COR-L47 (cell line): ENCODE results near the gene ENO2.

ENCODE experiments used
- DNase-seq: peaks from one replicate; lab custom pipeline; 2025; lab: John Stamatoyannopoulos, UW

The ENO2 gene

GRCh38 chr12:6912164-6912935 is 2.0 kb upstream of the ENO2 start:
- no peak for DNase-seq

GRCh38 chr12:6914947-6915788 is 788 bp downstream of the ENO2 start:
- DNase-seq: no peak

GRCh38 chr12:6915789-6916285 is 1.5 kb downstream of the ENO2 start:
- DNase-seq: no peak

GRCh38 chr12:6916426-6917200 is 2.2 kb downstream of the ENO2 start:
- no peak for DNase-seq

DNA sequence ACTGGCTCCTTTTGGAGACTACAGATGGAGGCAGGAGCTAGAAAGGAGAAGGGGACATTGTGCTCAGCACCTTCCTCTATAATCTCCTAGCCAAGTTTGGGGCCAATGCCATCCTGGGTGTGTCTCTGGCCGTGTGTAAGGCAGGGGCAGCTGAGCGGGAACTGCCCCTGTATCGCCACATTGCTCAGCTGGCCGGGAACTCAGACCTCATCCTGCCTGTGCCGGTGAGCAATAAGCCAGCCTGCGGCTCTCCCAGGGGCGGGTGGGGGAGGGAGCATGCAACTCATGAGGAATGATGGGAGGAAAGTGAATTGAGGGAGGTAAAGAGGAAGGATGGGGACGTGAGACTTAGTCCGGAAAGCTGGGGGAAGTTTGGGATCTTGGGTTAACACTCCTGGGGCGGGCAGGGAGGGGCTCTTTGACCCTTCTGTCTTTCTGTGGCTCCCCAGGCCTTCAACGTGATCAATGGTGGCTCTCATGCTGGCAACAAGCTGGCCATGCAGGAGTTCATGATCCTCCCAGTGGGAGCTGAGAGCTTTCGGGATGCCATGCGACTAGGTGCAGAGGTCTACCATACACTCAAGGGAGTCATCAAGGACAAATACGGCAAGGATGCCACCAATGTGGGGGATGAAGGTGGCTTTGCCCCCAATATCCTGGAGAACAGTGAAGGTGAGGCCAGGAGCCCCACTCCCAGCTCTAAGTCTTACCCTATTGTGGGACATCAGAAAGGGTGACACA is 3.3 kb downstream of the ENO2 start:
- DNase-seq: no peak

DNA sequence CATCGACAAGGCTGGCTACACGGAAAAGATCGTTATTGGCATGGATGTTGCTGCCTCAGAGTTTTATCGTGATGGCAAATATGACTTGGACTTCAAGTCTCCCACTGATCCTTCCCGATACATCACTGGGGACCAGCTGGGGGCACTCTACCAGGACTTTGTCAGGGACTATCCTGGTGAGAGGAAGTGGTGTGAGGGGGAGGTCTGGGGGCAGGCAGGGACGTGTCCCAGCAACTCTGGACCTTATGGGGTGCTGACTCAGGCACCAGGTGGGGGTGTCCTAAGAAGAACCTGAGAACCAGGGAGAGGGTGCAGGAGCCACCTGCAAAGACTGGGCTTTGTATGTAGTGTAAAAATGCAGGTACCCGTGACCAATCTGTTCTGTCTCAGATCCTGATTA is 5.2 kb downstream of the ENO2 start:
- no peak for DNase-seq

DNA sequence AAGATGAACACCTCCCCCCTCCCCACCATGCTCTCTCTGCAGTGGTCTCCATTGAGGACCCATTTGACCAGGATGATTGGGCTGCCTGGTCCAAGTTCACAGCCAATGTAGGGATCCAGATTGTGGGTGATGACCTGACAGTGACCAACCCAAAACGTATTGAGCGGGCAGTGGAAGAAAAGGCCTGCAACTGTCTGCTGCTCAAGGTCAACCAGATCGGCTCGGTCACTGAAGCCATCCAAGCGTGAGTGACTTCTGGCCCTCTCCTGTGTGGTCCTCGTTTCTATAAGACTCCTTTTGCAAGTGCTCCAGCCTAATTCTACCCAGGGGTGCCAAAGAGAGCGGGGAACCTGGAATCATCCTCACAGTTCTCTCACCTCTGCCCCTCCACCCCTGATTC is 7.2 kb downstream of the ENO2 start:
- no peak for DNase-seq

DNA sequence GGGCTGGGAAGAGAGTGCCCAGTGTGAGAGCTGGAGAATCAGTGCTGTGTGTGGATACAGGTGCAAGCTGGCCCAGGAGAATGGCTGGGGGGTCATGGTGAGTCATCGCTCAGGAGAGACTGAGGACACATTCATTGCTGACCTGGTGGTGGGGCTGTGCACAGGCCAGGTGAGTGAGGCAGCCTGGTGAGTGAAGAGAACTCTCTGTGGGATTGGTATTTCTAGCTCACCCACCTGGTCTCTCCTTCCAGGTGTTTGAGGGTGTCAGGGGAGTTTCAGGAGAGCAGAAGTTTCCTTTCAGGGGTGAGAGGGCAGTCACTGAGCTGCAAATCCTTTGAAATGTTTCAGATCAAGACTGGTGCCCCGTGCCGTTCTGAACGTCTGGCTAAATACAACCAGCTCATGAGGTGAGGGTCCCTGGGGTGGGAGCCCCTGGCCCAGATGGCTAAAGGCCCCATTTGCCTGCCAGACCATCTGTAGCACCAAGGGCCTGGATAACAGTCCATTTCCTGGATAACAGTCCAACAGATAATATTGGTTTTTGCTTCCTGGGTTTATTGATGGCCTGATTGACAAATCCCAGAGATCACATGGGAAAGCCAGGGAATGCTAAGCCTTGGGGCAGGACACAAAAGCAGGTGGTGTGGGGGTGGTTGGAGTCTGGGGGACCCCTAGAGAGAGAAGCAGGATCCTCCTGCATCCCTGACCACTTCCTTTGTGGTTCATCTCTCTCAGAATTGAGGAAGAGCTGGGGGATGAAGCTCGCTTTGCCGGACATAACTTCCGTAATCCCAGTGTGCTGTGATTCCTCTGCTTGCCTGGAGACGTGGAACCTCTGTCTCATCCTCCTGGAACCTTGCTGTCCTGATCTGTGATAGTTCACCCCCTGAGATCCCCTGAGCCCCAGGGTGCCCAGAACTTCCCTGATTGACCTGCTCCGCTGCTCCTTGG is 7.9 kb downstream of the ENO2 start:
- DNase-seq: no peak

- no peak for DNase-seq
These were observed 8.8 kb downstream of the ENO2 start for GRCh38 chr12:6923003-6923732.

DNA sequence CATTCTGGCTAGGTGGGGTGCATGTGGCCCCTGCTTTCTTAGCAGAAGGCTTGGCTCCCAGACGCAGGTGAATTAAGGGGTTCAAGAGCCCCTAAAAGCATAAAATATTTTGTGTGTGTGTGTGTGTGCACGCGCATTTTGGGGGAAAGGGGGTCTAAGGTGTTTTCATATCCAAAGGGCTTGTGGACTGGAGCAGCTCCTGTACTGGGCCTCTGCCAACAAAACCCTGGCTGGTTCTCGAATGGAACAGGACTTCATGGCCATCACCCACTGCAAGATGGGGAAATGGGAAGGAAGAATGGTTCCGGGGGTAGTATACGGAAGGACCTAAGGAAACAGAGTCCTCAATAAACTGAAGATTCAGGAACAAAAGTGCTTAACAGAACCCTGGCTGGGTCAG is 9.5 kb downstream of the ENO2 start:
- DNase-seq: no peak

GRCh38 chr12:6925239-6925539 is 10.8 kb downstream of the ENO2 start:
- no peak for DNase-seq

- no peak for DNase-seq
These were observed 11.3 kb downstream of the ENO2 start for GRCh38 chr12:6925540-6926279.

DNA sequence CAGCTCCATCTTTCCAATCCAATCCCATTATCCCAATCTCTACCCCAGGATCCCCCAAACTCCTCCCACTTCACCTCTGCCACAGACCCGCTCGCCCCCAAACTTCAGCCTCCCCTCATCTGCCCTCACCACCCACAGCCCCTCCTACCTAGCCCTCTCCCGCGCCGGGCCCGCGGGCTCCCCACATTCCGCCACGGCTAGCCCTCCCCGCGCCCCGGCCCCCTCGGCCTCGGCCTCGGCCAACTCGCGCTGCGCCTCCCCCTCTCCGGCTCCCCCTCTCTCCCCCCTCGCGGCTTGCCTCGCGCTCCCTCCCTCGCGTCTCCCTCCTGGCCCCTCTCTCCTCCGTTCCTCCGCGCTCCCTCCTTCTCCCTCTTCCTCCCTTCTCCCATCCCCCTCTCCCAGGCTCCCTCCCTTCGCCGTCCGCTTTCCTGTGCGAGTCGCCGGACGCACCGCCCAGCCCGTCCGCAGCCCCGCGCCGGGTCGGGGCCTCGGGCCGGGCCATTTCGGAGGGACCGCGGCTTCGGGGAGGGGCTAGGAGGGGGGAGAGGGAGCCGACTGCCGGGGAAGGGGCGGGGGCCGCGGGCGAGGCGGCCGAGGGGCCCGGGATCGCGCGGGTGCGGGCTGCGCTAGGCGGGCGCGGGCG is 13.1 kb downstream of the ENO2 start, which contains the start of gene ATN1:
Gene ATN1 (plus strand): TSS at position 581 of the 643 bp plus-strand sequence. CDS start 6,043 bp downstream, outside the sequence.
- DNase-seq: no peak

DNA sequence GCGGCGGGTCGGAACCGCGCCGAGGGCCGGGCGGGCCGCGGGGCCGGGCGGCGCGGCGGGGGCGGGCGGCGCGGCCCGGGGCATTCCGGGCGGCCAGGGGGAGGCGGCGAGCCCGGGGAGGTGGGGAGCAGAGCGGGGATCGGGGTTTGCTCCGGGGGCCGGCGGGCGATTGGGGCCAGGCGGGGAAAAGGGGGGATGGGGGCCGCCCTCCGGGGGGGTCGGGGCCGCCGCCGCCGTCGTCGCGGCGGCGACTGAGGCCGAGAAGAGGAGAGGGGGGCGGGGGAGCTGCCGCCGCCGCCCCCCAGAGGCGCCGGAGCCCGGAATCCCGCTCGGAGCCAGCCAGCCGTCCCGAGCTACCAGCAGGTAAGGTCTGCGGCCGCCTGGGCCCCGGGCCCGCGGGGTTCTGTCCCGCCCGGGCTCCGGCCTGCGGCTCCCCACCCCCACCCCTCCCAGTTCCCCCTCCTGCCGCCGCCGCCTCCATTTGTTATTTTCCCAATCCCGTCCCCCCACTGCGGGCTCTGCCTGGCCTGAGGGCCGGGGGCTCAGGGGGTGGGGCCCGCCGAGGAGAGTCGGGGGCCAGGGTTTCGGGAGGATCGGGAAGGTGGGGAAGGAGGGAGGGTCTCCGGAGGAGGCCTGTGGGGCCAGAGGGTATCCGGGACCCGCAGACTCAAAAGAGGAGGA is 13.8 kb downstream of the ENO2 start:
- DNase-seq: no peak

GRCh38 chr12:6928703-6929407 is 14.5 kb downstream of the ENO2 start:
- no peak for DNase-seq

DNA sequence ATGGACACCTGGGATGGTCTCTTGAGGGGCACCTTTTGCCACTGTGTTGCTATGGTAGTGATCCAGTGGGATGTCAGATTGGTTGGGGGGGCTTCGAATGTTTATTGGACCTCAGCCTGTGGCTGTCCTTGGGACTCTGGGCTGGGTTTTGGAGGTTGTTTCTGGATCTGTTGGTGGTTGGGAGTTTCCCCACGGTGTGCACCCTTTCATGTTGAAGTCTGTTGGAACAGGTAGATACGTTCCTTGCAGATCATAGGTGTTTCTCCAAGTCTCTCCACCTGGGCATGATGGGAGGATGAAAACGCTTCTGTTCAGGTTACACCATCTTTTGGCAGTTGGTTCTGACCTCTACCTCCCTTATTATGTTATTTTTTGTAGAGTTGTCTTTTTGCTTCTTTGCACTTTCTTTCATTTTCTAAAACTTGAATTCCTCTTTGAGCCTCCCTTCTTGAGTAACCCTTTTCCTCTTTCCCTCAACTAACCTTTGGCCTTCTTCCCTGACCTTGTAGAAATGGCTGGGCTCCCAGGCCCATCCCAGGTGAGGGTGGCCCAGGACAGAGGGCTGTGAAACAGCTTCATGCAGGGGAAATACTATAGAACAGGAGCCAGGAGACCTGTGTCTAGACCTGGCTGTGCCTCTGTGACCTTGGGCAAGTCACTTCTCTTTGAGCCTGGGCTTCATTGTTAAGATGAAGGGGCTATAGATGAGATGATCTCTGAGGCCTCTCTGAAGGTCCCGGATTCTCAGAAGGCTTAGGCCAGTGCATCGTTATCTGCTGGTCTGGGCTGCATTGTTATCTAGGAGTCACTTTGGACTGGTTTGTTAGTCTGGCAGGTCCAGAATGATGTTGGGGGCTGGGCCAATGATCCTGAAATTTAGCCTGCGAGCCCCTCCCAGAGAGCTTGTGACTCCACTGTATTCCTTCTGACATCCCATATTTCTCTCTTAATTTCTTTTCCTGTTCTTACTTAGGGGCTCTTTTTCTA is 15.4 kb downstream of the ENO2 start:
- no peak for DNase-seq
